Vagina (tissue), 2 donors: ENCODE results near the gene SLC1A1.

Source experiments
- CTCF ChIP-seq, 3 experiments: fragments of 450-650 bp in 2 of 3; fragments of 200-600 bp in 1 of 3; sonication (generic) in 1 of 3; IDR thresholded peaks; one replicate each; pipeline ENCODE4 v1.5.1; 2017 to 2019; ENCODE audit warnings: antibody characterized with exemption in 3 of 3, mild to moderate bottlenecking in 2 of 3, moderate library complexity in 2 of 3
- POLR2A ChIP-seq, 2 donors: fragments of 450-650 bp; IDR thresholded peaks; one replicate each; pipeline ENCODE4 v1.6.1; 2017; ENCODE audit warnings: antibody characterized with exemption in 2 of 2, mild to moderate bottlenecking in 2 of 2, moderate library complexity in 2 of 2
- POLR2AphosphoS5 ChIP-seq, 2 donors: sonication (generic); formaldehyde crosslinking; IDR thresholded peaks; one replicate each; pipeline ENCODE4 v1.9.0; 2017; ENCODE audit warnings: antibody characterized with exemption in 2 of 2, mild to moderate bottlenecking in 2 of 2, low read depth in 1 of 2; ENCODE audit not compliant: insufficient read depth in 1 of 2

- TF ChIP-seq CTCF (IDR thresholded peaks at IDR 0.05) (no peak), POLR2A (IDR thresholded peaks at IDR 0.05) (no peak), POLR2AphosphoS5 (IDR thresholded peaks at IDR 0.05; ENCODE audit: insufficient read depth in 1 of 2, low read depth in 1 of 2) (no peak)
These were observed 130.8 kb downstream of the SLC1A1 start for GRCh38 chr9:4620881-4621555.
